HepG2 (cell line): ENCODE results near the gene RAB9A. TPM values are rescaled to one million over a fixed set of nuclear protein-coding genes. Genes with fewer than 3 reads are reported as not detected.
"Not testable (repeated sequence)": the region's sequence is repeated elsewhere in the genome, so short reads cannot be mapped to it uniquely, and the experiment has no call there.

ENCODE experiments used
- ATAC-seq: fragments of 200-7000 bp; cut with Tn5 transposase; 3 replicates; pipeline ENCODE4 v1.9.1; 2020; ENCODE audit warnings: mild to moderate bottlenecking, moderate library complexity
- BruUV-seq: library from RNA; stranded (reverse); fragments of 400-500 nt; replicated peaks from 2 replicates; lab custom pipeline; 2021; lab: Mats Ljungman, UMichigan
- CTCF ChIA-PET: fragments of 300-600 bp; formaldehyde crosslinking; extraction: SDS; loops from one replicate; lab custom pipeline; 2021; ENCODE audit warnings: low total read pairs, inconsistent platforms, low intra/inter-chr PET ratio; lab: Yijun Ruan, JAX
- POLR2A ChIA-PET: fragments of 350-600 bp; sonication (Branson Sonifier 250); formaldehyde crosslinking; loops from one replicate; lab custom pipeline; 2020; ENCODE audit warnings: antibody characterized with exemption, inconsistent platforms; lab: Yijun Ruan, JAX
- DNase-seq: peaks from one replicate; pipeline ENCODE4 v3.0.0-alpha.2; 2015; ENCODE audit warnings: low spot score
- FAIRE-seq: peaks from 3 replicates; lab custom pipeline; 2011; peaks lifted over from hg19 to GRCh38; lab: Jason Lieb, UNC
- H2AFZ ChIP-seq: one replicate; pipeline ENCODE4 v1.6.1; 2011; ENCODE audit warnings: low read length, inconsistent platforms
- H3K27ac ChIP-seq: fragments of 300-600 bp; 3 replicates; pipeline ENCODE4 v1.8.0; 2011; ENCODE audit warnings: mixed run types, mild to moderate bottlenecking, mixed read lengths, low read length, inconsistent platforms; ENCODE audit not compliant: insufficient read depth; ENCODE audit errors: extremely low read length
- H3K27me3 ChIP-seq, 2 experiments: fragments of 200-600 bp in 1 of 2; 2 replicates in 1 of 2; 3 replicates in 1 of 2; pipeline versions ENCODE4 v1.6.0 to v1.8.0; 2011; ENCODE audit warnings: low read length in 2 of 2, mild to moderate bottlenecking in 2 of 2, moderate library complexity in 2 of 2, inconsistent platforms in 1 of 2; ENCODE audit not compliant: insufficient read depth in 2 of 2, control insufficient read depth in 1 of 2
- H3K36me3 ChIP-seq, 2 experiments: fragments of 200-600 bp in 1 of 2; replicated peaks in 1 of 2; 2 replicates in 1 of 2; 3 replicates in 1 of 2; pipeline versions ENCODE4 v1.5.1 to v1.8.0; 2011; ENCODE audit warnings: low read length in 2 of 2, inconsistent platforms in 1 of 2; ENCODE audit not compliant: insufficient read depth in 2 of 2, control insufficient read depth in 1 of 2
- H3K4me1 ChIP-seq: 2 replicates; pipeline ENCODE4 v1.5.1; 2012; ENCODE audit warnings: low read length, inconsistent platforms; ENCODE audit not compliant: insufficient read depth
- H3K4me2 ChIP-seq: 2 replicates; pipeline ENCODE4 v1.6.0; 2011; ENCODE audit warnings: low read depth, low read length, inconsistent platforms
- H3K4me3 ChIP-seq, 3 experiments: fragments of 200-600 bp in 1 of 3; sonication (generic), shearing (Covaris generic) in 1 of 3; replicated peaks in 1 of 3; 2 replicates each; pipeline ENCODE4 v1.5.1; 2011 to 2016; ENCODE audit warnings: low read length in 3 of 3, inconsistent platforms in 2 of 3, low read depth in 2 of 3, mild to moderate bottlenecking in 2 of 3, control low read depth in 1 of 3, mixed read lengths in 1 of 3; ENCODE audit not compliant: insufficient read depth in 1 of 3
- H3K79me2 ChIP-seq: one replicate; pipeline ENCODE4 v1.6.1; 2011; ENCODE audit warnings: low read length, inconsistent platforms; ENCODE audit not compliant: insufficient read depth
- H3K9ac ChIP-seq: 2 replicates; pipeline ENCODE4 v1.6.0; 2011; ENCODE audit warnings: mild to moderate bottlenecking, low read depth, low read length, inconsistent platforms; ENCODE audit not compliant: insufficient read depth
- H3K9me3 ChIP-seq: 2 replicates; pipeline ENCODE4 v1.5.1; 2012; ENCODE audit warnings: mild to moderate bottlenecking, low read length
- H4K20me1 ChIP-seq: 2 replicates; pipeline ENCODE4 v1.6.0; 2011; ENCODE audit warnings: inconsistent platforms, mild to moderate bottlenecking, low read length, moderate library complexity; ENCODE audit not compliant: insufficient read depth
- CREBL2 ChIP-seq: sonication (generic); formaldehyde crosslinking; IDR thresholded peaks from 2 replicates; pipeline ENCODE4 v1.8.1; 2023; ENCODE audit warnings: missing genetic modification reagents, mild to moderate bottlenecking, borderline replicate concordance
- CTCF ChIP-seq: sonication (generic); formaldehyde crosslinking; IDR thresholded peaks from 2 replicates; pipeline ENCODE4 v1.5.0; 2020; ENCODE audit warnings: mild to moderate bottlenecking, missing genetic modification reagents, moderate library complexity
- REST ChIP-seq, 2 experiments: IDR thresholded peaks; 2 replicates each; pipeline ENCODE4 v1.6.1; 2011 to 2012; ENCODE audit warnings: low read length in 2 of 2, borderline replicate concordance in 1 of 2, low read depth in 1 of 2, mild to moderate bottlenecking in 1 of 2, moderate library complexity in 1 of 2
- WGBS: methylation state at CpG from one replicate; pipeline ENCODE4 v1.1.6; 2017; ENCODE audit warnings: low lambda C conversion rate; 5-methylcytosine and 5-hydroxymethylcytosine counted together
- in situ Hi-C: cut with HindIII; loops from 2 replicates; pipeline ENCODE4 v1.10.0; 2017; ENCODE audit warnings: low pct_unique_long_range_greater_than_20kb; ENCODE audit not compliant: extremely low pct_ligation_motif_present
- intact Hi-C: fragments of 100-400 bp; cut with micrococcal nuclease; formaldehyde crosslinking; loops from one replicate; pipeline ENCODE4 v1.10.0; 2022; ENCODE audit not compliant: unreplicated experiment
- polyA plus RNA-seq, 8 experiments: library from polyadenylated mRNA; depleted of rRNA in 3 of 8; stranded (reverse) in 7 of 8; unstranded in 1 of 8; fragments of >200 nt; fragmentation: Illumina TruSeq in 4 of 8; extraction: Trizol in 4 of 8; gene quantifications; 2 replicates each; pipeline versions ENCODE4 v1.2.1 to v1.2.3, GENCODE V29; 2011 to 2016; ENCODE audit warnings: low read depth in 4 of 8, missing spikeins in 1 of 8, mixed read lengths in 1 of 8; ENCODE audit not compliant: insufficient read depth in 1 of 8
- total RNA-seq, 5 experiments: library from RNA; depleted of rRNA; stranded (reverse); fragments of >200 nt; fragmentation: Illumina TruSeq; extraction: Trizol; gene quantifications; 2 replicates each; pipeline ENCODE4 v1.2.3, GENCODE V29; 2016; ENCODE audit warnings: low read depth in 1 of 5

Gene RAB9A
- total and polyA plus RNA-seq, 2 of the 13 experiments (the other 11 are each of a cell fraction or from before 2014, with no cell fraction given): 10.5 to 23.1 TPM

GRCh38 chrX:13648336-13648735 lies 40.6 kb upstream of the RAB9A start:
- BruUV-seq, H3K36me3 ChIP-seq, CTCF ChIA-PET, DNase-seq, H3K27ac ChIP-seq, H3K4me2 ChIP-seq, POLR2A ChIA-PET, FAIRE-seq, H4K20me1 ChIP-seq, intact Hi-C loops, H3K9ac ChIP-seq, H2AFZ ChIP-seq, H3K9me3 ChIP-seq, H3K27me3 ChIP-seq, H3K4me1 ChIP-seq, ATAC-seq, H3K79me2 ChIP-seq, H3K4me3 ChIP-seq: not testable (repeated sequence)
- 93% methylated on average over 2 of the region's 2 CpGs for WGBS
- in situ Hi-C loops: loop anchor here (10.0 kb wide), 1 partner anchor 134 kb away; no protein-coding TSS in a partner anchor

DNA sequence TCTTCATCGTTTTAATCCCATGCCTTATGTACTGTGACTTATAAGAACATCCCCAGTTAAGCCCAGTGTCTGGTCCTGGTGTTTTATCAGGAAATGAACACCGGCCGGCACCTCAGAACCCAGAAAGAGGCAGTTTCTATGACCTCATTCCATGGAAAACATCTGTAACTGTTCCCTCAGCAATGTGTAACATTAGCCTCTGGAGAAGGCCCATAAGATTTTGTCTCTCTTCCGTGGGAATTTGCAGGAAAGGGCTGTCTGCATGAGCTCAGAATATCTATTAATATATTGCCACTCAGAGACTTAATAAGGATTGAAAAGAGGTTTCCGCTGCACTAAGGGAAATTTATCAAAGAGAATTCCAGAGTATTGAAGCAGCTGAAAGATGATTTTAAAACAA lies 39.1 kb upstream of the RAB9A start:
- no peak for ATAC-seq
- POLR2A ChIA-PET: no interaction called here
- Histone ChIP-seq H3K27ac (no peak overlapping the region), H3K27me3 (no peaks in the 10 kb centered on the region), H3K4me1 (peaks cover 6% of the 10 kb centered on the region)
- in situ Hi-C loops: loop anchor here (5.0 to 10.0 kb wide), 2 partner anchors 135 to 377 kb away; partner anchors contain the start of gene GEMIN8
- no peak for FAIRE-seq
- no peak for TF ChIP-seq CTCF (CRISPR knock-in tag)
- no peak for TF ChIP-seq CREBL2 (CRISPR knock-in tag)
- TF ChIP-seq REST (IDR thresholded peaks at IDR 0.05; ENCODE audit: borderline replicate concordance in 1 of 2, low read depth in 1 of 2, low read length in 2 of 2): no peak
- TF ChIP-seq, all 625 proteins: peak for 0
- Histone ChIP-seq H3K79me2 (no peaks in the 10 kb centered on the region), H2AFZ (no peak overlapping the region), H3K4me2 (no peak overlapping the region), H3K4me3 (no peak overlapping the region), H3K36me3 (no peaks in the 10 kb centered on the region), H3K9ac (no peak overlapping the region), H3K9me3 (no peaks in the 10 kb centered on the region), H4K20me1 (no peaks in the 10 kb centered on the region)
- DNase-seq: no peak
- intact Hi-C loops: no loop called here
- 30% methylated on average over 5 of the region's 5 CpGs for WGBS
- CTCF ChIA-PET: no interaction called here
- BruUV-seq: no TSS peak
